HepG2 (cell line): Measurements from ENCODE around the gene DMXL1. TPM values are rescaled to one million over a fixed set of nuclear protein-coding genes. Genes with fewer than 3 reads are reported as not detected.

ENCODE experiments used
- CCDC6 ChIP-seq: sonication (generic); formaldehyde crosslinking; IDR thresholded peaks from 2 replicates; pipeline ENCODE4 v1.8.1; 2022; ENCODE audit warnings: mild to moderate bottlenecking, missing genetic modification reagents, moderate library complexity
- CREB3 ChIP-seq: sonication (generic); formaldehyde crosslinking; IDR thresholded peaks from 2 replicates; pipeline ENCODE4 v1.5.0; 2020; ENCODE audit warnings: missing genetic modification reagents
- HES4 ChIP-seq: sonication (generic); formaldehyde crosslinking; IDR thresholded peaks from 2 replicates; pipeline ENCODE4 v1.9.0; 2021; ENCODE audit warnings: mild to moderate bottlenecking, missing genetic modification reagents, borderline replicate concordance
- HMGXB3 ChIP-seq: sonication (generic); formaldehyde crosslinking; IDR thresholded peaks from 2 replicates; pipeline ENCODE4 v1.4.0; 2020; ENCODE audit warnings: missing genetic modification reagents, borderline replicate concordance
- KDM3A ChIP-seq: IDR thresholded peaks from 2 replicates; pipeline ENCODE4 v1.6.1; 2018; ENCODE audit warnings: low read depth, missing compliant biosample characterization
- PPARG ChIP-seq: conservative IDR thresholded peaks from 2 replicates; pipeline ENCODE4 v1.6.1; 2016; ENCODE audit warnings: missing biosample characterization, missing genetic modification reagents
- TEF ChIP-seq: sonication (generic); formaldehyde crosslinking; IDR thresholded peaks from 2 replicates; pipeline ENCODE4 v1.5.0; 2020; ENCODE audit warnings: missing genetic modification reagents
- ZBTB40 ChIP-seq, 2 experiments: fragments of 450-650 bp in 1 of 2; sonication (generic) in 1 of 2; formaldehyde crosslinking in 1 of 2; IDR thresholded peaks; 2 replicates each; pipeline versions ENCODE4 v1.6.1 to v1.8.0; 2016 to 2022; ENCODE audit warnings: antibody characterized with exemption in 1 of 2, mild to moderate bottlenecking in 1 of 2, missing genetic modification reagents in 1 of 2
- ZC3H13 ChIP-seq: sonication (generic); formaldehyde crosslinking; IDR thresholded peaks from 2 replicates; pipeline ENCODE4 v1.8.1; 2023; ENCODE audit warnings: mild to moderate bottlenecking, missing genetic modification reagents, moderate library complexity
- ZFP36L1 ChIP-seq: sonication (generic); formaldehyde crosslinking; IDR thresholded peaks from 2 replicates; pipeline ENCODE4 v1.8.0; 2022; ENCODE audit warnings: mild to moderate bottlenecking, missing genetic modification reagents, moderate library complexity
- ZSCAN25 ChIP-seq: sonication (generic); formaldehyde crosslinking; IDR thresholded peaks from 2 replicates; pipeline ENCODE4 v1.8.0; 2022; ENCODE audit warnings: mild to moderate bottlenecking, missing genetic modification reagents
- polyA plus RNA-seq, 8 experiments: library from polyadenylated mRNA; depleted of rRNA in 3 of 8; stranded (reverse) in 7 of 8; unstranded in 1 of 8; fragments of >200 nt; fragmentation: Illumina TruSeq in 4 of 8; extraction: Trizol in 4 of 8; gene quantifications; 2 replicates each; pipeline versions ENCODE4 v1.2.1 to v1.2.3, GENCODE V29; 2011 to 2016; ENCODE audit warnings: low read depth in 4 of 8, missing spikeins in 1 of 8, mixed read lengths in 1 of 8; ENCODE audit not compliant: insufficient read depth in 1 of 8
- total RNA-seq, 5 experiments: library from RNA; depleted of rRNA; stranded (reverse); fragments of >200 nt; fragmentation: Illumina TruSeq; extraction: Trizol; gene quantifications; 2 replicates each; pipeline ENCODE4 v1.2.3, GENCODE V29; 2016; ENCODE audit warnings: low read depth in 1 of 5

DMXL1 gene
- total and polyA plus RNA-seq, 2 of the 13 experiments (the other 11 are each of a cell fraction or from before 2014, with no cell fraction given) = 6.9 to 18.6 TPM

GRCh38 chr5:119268387-119269060, 197.6 kb downstream of the DMXL1 start (continued):
- TF ChIP-seq HMGXB3 (CRISPR knock-in tag) = no peak; the same call in 1 of the 2 replicates
- no peak for TF ChIP-seq ZBTB40 (IDR thresholded peaks at IDR 0.05)
- TF ChIP-seq ZBTB40 (CRISPR knock-in tag; IDR thresholded peaks at IDR 0.05) = peak; percentile 5; the same call in 1 of the 2 replicates
- no peak; the same call in 1 of the 2 replicates for TF ChIP-seq ZFP36L1 (CRISPR knock-in tag)
- TF ChIP-seq KDM3A = peak; percentile 77; the same call in 1 of the 2 replicates
- TF ChIP-seq HES4 = 0 out of 2 replicates have a peak, but pooled peaks have one; percentile 50
- peak; percentile 94 for TF ChIP-seq CCDC6 (CRISPR knock-in tag)
- peak; percentile 35 for TF ChIP-seq PPARG
- TF ChIP-seq TEF = no peak; the same call in 1 of the 2 replicates
- TF ChIP-seq CREB3 (CRISPR knock-in tag) = no peak
- peak; percentile 64; the same call in 1 of the 2 replicates for TF ChIP-seq ZSCAN25
- TF ChIP-seq ZC3H13 (CRISPR knock-in tag) = peak; percentile 81
